Measurements from ENCODE around the gene SHC3.

- TF ChIP-seq CTCF (IDR thresholded peaks at IDR 0.05) = no peak
- TF ChIP-seq ZFX (IDR thresholded peaks at IDR 0.05; ENCODE audit: borderline replicate concordance) = no peak
Observed at GRCh38 chr9:89137542-89138462, 40.8 kb downstream of the SHC3 start.

Measured in 22Rv1 (cell line).